Erythroblast (primary cell): ENCODE data around the gene IBSP.

ENCODE experiments used
- GATA1 ChIP-seq: IDR thresholded peaks from 2 replicates; pipeline ENCODE4 v1.6.1; 2011; ENCODE audit warnings: low read depth, mild to moderate bottlenecking, control low read depth, low read length, moderate library complexity
- POLR2A ChIP-seq: IDR thresholded peaks from 2 replicates; pipeline ENCODE4 v1.6.1; 2011; ENCODE audit warnings: mild to moderate bottlenecking, low read length

- TF ChIP-seq POLR2A (no peak), GATA1 (no peak)
Observed at GRCh38 chr4:87805971-87806370, 6.6 kb downstream of the IBSP start.
